ENCODE measurements around the gene AGPAT3. TPM values are rescaled to one million over a fixed set of nuclear protein-coding genes. Genes with fewer than 3 reads are reported as not detected.

Gene AGPAT3
- total and polyA plus RNA-seq, 2 donors (not counting 1 experiment from before 2014, with no cell fraction given): 29.4 to 44.9 TPM

- H3K27ac ChIP-seq (ENCODE audit: insufficient read depth, low read length): no peak overlapping the region
These were observed 57.9 kb downstream of the AGPAT3 start for GRCh38 chr21:43922949-43923348.

GRCh38 chr21:43923391-43923790 is 58.4 kb downstream of the AGPAT3 start:
- H3K36me3 ChIP-seq (ENCODE audit: control insufficient read depth, insufficient read depth, low read length): peaks cover 2% of the 10 kb centered on the region
- DNase-seq (ENCODE audit: low read depth in 2 of 2): peak in 1 of 2 donors; percentile 19
- H3K27me3 ChIP-seq (ENCODE audit: control insufficient read depth, insufficient read depth, low read length): no peaks in the 10 kb centered on the region
- no peak overlapping the region for H3K27ac ChIP-seq (ENCODE audit: insufficient read depth, low read length)
- no peak overlapping the region for H3K4me3 ChIP-seq (replicated peaks in 1 of 4; ENCODE audit: control extremely low read depth in 1 of 4, insufficient read depth in 1 of 4, low read depth in 3 of 4, low read length in 4 of 4)
- peaks cover 5% of the 10 kb centered on the region for H3K79me2 ChIP-seq (ENCODE audit: control insufficient read depth, insufficient read depth, low read length)
- H3K9ac ChIP-seq (ENCODE audit: insufficient read depth, low read length): no peak overlapping the region
- H3K9me3 ChIP-seq (ENCODE audit: control insufficient read depth, insufficient read depth, low read depth, low read length): no peaks in the 10 kb centered on the region
- H3K4me2 ChIP-seq (ENCODE audit: extremely low read depth, insufficient read depth, low read length): no peak overlapping the region
- H4K20me1 ChIP-seq (ENCODE audit: control insufficient read depth, extremely low read depth, insufficient read depth, low read length): no peaks in the 10 kb centered on the region
- TF ChIP-seq CTCF (conservative IDR thresholded peaks at IDR 0.05 in 1 of 2, IDR thresholded peaks at IDR 0.05 in 1 of 2; ENCODE audit: low read depth in 1 of 2, low read length in 2 of 2) (no peak), EZH2 (IDR thresholded peaks at IDR 0.05; ENCODE audit: low read length, missing control alignments) (no peak)
- H3K4me1 ChIP-seq (ENCODE audit: control insufficient read depth, extremely low read depth, insufficient read depth, low read length): no peaks in the 10 kb centered on the region
- H2AFZ ChIP-seq (ENCODE audit: low read length): no peak overlapping the region

More at GRCh38 chr21:43922949-43923348, 57.9 kb downstream of the AGPAT3 start:
- no peak for DNase-seq (ENCODE audit: low read depth in 2 of 2)
- no peaks in the 10 kb centered on the region for H3K4me1 ChIP-seq (ENCODE audit: control insufficient read depth, extremely low read depth, insufficient read depth, low read length)
- H3K27me3 ChIP-seq (ENCODE audit: control insufficient read depth, insufficient read depth, low read length): no peaks in the 10 kb centered on the region
- no peaks in the 10 kb centered on the region for H4K20me1 ChIP-seq (ENCODE audit: control insufficient read depth, extremely low read depth, insufficient read depth, low read length)
- H2AFZ ChIP-seq (ENCODE audit: low read length): no peak overlapping the region
- peaks cover 2% of the 10 kb centered on the region for H3K36me3 ChIP-seq (ENCODE audit: control insufficient read depth, insufficient read depth, low read length)
- H3K79me2 ChIP-seq (ENCODE audit: control insufficient read depth, insufficient read depth, low read length): peaks cover 8% of the 10 kb centered on the region
- no peak overlapping the region for H3K9ac ChIP-seq (ENCODE audit: insufficient read depth, low read length)
- no peak overlapping the region for H3K4me3 ChIP-seq (replicated peaks in 1 of 4; ENCODE audit: control extremely low read depth in 1 of 4, insufficient read depth in 1 of 4, low read depth in 3 of 4, low read length in 4 of 4)
- no peaks in the 10 kb centered on the region for H3K9me3 ChIP-seq (ENCODE audit: control insufficient read depth, insufficient read depth, low read depth, low read length)
- TF ChIP-seq EZH2 (IDR thresholded peaks at IDR 0.05; ENCODE audit: low read length, missing control alignments) (no peak), CTCF (conservative IDR thresholded peaks at IDR 0.05 in 1 of 2, IDR thresholded peaks at IDR 0.05 in 1 of 2; ENCODE audit: low read depth in 1 of 2, low read length in 2 of 2) (no peak)
- H3K4me2 ChIP-seq (ENCODE audit: extremely low read depth, insufficient read depth, low read length): no peak overlapping the region

- Histone ChIP-seq H3K36me3 (ENCODE audit: control insufficient read depth, insufficient read depth, low read length) (peaks cover 2% of the 10 kb centered on the region), H3K27me3 (ENCODE audit: control insufficient read depth, insufficient read depth, low read length) (no peaks in the 10 kb centered on the region), H3K4me1 (ENCODE audit: control insufficient read depth, extremely low read depth, insufficient read depth, low read length) (no peaks in the 10 kb centered on the region), H3K9me3 (ENCODE audit: control insufficient read depth, insufficient read depth, low read depth, low read length) (no peaks in the 10 kb centered on the region), H3K27ac (ENCODE audit: insufficient read depth, low read length) (no peak overlapping the region), H3K79me2 (ENCODE audit: control insufficient read depth, insufficient read depth, low read length) (peaks cover 5% of the 10 kb centered on the region), H4K20me1 (ENCODE audit: control insufficient read depth, extremely low read depth, insufficient read depth, low read length) (no peaks in the 10 kb centered on the region), H3K4me2 (ENCODE audit: extremely low read depth, insufficient read depth, low read length) (no peak overlapping the region), H3K9ac (ENCODE audit: insufficient read depth, low read length) (no peak overlapping the region), H2AFZ (ENCODE audit: low read length) (no peak overlapping the region), H3K4me3 (replicated peaks in 1 of 4; ENCODE audit: control extremely low read depth in 1 of 4, insufficient read depth in 1 of 4, low read depth in 3 of 4, low read length in 4 of 4) (no peak overlapping the region)
- DNase-seq (ENCODE audit: low read depth in 2 of 2): no peak
- TF ChIP-seq EZH2 (IDR thresholded peaks at IDR 0.05; ENCODE audit: low read length, missing control alignments) (no peak), CTCF (conservative IDR thresholded peaks at IDR 0.05 in 1 of 2, IDR thresholded peaks at IDR 0.05 in 1 of 2; ENCODE audit: low read depth in 1 of 2, low read length in 2 of 2) (no peak)
These were observed 59.5 kb downstream of the AGPAT3 start for GRCh38 chr21:43924421-43925095.
